ENCODE measurements around the gene ADAM19.

DNA sequence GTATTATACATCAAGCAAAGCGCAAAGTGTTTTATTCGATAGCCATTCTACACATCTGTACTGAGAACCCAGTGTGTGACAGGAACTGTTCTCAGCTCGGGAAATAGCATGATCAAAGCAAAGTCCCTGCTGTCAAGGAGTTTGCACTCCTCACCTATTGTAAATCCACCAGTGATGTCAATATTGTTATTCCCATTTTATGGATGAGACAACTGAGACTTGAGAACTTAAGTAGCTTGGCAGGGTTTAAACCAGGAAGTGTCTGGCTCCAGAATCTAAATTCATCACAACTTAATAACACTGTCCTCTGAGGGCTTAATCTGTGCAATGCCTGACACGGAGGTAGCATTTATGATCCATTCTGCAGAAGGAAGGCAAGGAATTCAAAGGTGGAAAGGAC lies 50.7 kb downstream of the ADAM19 start:
- TF ChIP-seq CTCF (IDR thresholded peaks at IDR 0.05) (no peak), ELF1 (IDR thresholded peaks at IDR 0.05) (no peak), SIN3A (IDR thresholded peaks at IDR 0.05; ENCODE audit: borderline replicate concordance, low read depth, low read length) (no peak), POLR2AphosphoS5 (IDR thresholded peaks at IDR 0.05; ENCODE audit: low read depth, low read length) (no peak), MAX (IDR thresholded peaks at IDR 0.05; ENCODE audit: low read depth) (no peak), NRF1 (IDR thresholded peaks at IDR 0.05; ENCODE audit: low read depth, low read length) (no peak), TAF1 (IDR thresholded peaks at IDR 0.05; ENCODE audit: borderline replicate concordance, low read depth, low read length) (no peak), FOSL2 (IDR thresholded peaks at IDR 0.05; ENCODE audit: borderline replicate concordance, low read depth) (no peak), EP300 (IDR thresholded peaks at IDR 0.05; ENCODE audit: borderline replicate concordance in 1 of 2, low read depth in 1 of 2, low read length in 1 of 2) (no peak), JUND (IDR thresholded peaks at IDR 0.05) (no peak)
- TF ChIP-seq, protein P1, sequence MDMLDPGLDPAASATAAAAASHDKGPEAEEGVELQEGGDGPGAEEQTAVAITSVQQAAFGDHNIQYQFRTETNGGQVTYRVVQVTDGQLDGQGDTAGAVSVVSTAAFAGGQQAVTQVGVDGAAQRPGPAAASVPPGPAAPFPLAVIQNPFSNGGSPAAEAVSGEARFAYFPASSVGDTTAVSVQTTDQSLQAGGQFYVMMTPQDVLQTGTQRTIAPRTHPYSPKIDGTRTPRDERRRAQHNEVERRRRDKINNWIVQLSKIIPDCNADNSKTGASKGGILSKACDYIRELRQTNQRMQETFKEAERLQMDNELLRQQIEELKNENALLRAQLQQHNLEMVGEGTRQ (IDR thresholded peaks at IDR 0.05; ENCODE audit: borderline replicate concordance, low read depth, low read length): no peak

Data from SK-N-SH (cell line).